Renal pelvis (tissue), 3 donors: ENCODE data around the gene ITGA2. TPM values are rescaled to one million over a fixed set of nuclear protein-coding genes. Genes with fewer than 3 reads are reported as not detected.

Experiments used
- polyA plus RNA-seq, 3 donors: library from polyadenylated mRNA; unstranded; fragments of 120-200 nt; gene quantifications; one replicate each; pipeline ENCODE4 v1.2.1, GENCODE V29; 2013; ENCODE audit not compliant: insufficient read length in 3 of 3

The ITGA2 gene
- polyA plus RNA-seq, 3 donors = 22.8 to 32.2 (median 23.9) TPM

Other genes starting within 250 kb of the ITGA2 start
- gene ITGA1, start 201.4 kb upstream of the ITGA2 start, polyA plus RNA-seq = 10 to 100 TPM; 46.8 to 57.6 (median 49.1) TPM
- 10 to 100 TPM; 26.4 to 29.6 (median 27.9) TPM for gene PELO, start 201.4 kb upstream of the ITGA2 start, polyA plus RNA-seq
- 10 to 100 TPM; 68.3 to 74.3 (median 71.6) TPM for gene MOCS2, start 120.4 kb downstream of the ITGA2 start, polyA plus RNA-seq